GM12878 (cell line): ENCODE measurements around the gene ZDHHC14. TPM values are rescaled to one million over a fixed set of nuclear protein-coding genes. Genes with fewer than 3 reads are reported as not detected.
A peak's percentile ranks its signal among the peaks of the same experiment; 100 is the strongest.

Source experiments
- ATAC-seq: fragments of 200-7000 bp; cut with Tn5 transposase; 3 replicates; pipeline ENCODE4 v1.9.1; 2020; ENCODE audit warnings: mild to moderate bottlenecking, moderate library complexity
- BruUV-seq: library from RNA; stranded (reverse); fragments of 400-500 nt; replicated peaks from 2 replicates; lab custom pipeline; 2021; lab: Mats Ljungman, UMichigan
- CTCF ChIA-PET: fragments of 300-600 bp; sonication (Branson Sonifier 250); formaldehyde crosslinking; extraction: SDS; loops from one replicate; lab custom pipeline; 2021; ENCODE audit warnings: inconsistent platforms; lab: Yijun Ruan, JAX
- POLR2A ChIA-PET: fragments of 350-600 bp; formaldehyde crosslinking; extraction: SDS; loops from one replicate; lab custom pipeline; 2021; ENCODE audit warnings: inconsistent platforms; lab: Charles Lee
- RAD21 ChIA-PET: fragments of 300-600 bp; sonication (Branson Sonifier 250); formaldehyde crosslinking; loops from one replicate; lab custom pipeline; 2023; ENCODE audit warnings: antibody characterized with exemption; ENCODE audit not compliant: unreplicated experiment; lab: Charles Lee
- SMC1A ChIA-PET: fragments of 300-600 bp; sonication (Branson Sonifier 250); formaldehyde crosslinking; loops from one replicate; lab custom pipeline; 2023; ENCODE audit not compliant: unreplicated experiment, uncharacterized antibody; lab: Charles Lee
- DNase-seq: peaks from one replicate; pipeline ENCODE4 v3.0.0-alpha.2; 2011; ENCODE audit warnings: low read depth, low spot score
- FAIRE-seq: peaks from 3 replicates; lab custom pipeline; 2011; peaks lifted over from hg19 to GRCh38; lab: Jason Lieb, UNC
- H2AFZ ChIP-seq: 2 replicates; pipeline ENCODE4 v1.6.0; 2011; ENCODE audit warnings: low read depth, low read length, control low read depth; ENCODE audit not compliant: control insufficient read depth
- H3K27ac ChIP-seq: 2 replicates; pipeline ENCODE4 v1.5.1; 2011; ENCODE audit warnings: control low read depth; ENCODE audit not compliant: control insufficient read depth, insufficient read depth
- H3K27me3 ChIP-seq, 2 experiments: replicated peaks in 1 of 2; 2 replicates each; pipeline versions ENCODE4 v1.6.0 to v1.6.1; 2011; ENCODE audit warnings: low read length in 1 of 2; ENCODE audit not compliant: control insufficient read depth in 2 of 2, insufficient read depth in 2 of 2
- H3K36me3 ChIP-seq, 2 experiments: 2 replicates each; pipeline ENCODE4 v1.5.1; 2011; ENCODE audit warnings: low read length in 1 of 2; ENCODE audit not compliant: control insufficient read depth in 2 of 2, insufficient read depth in 2 of 2
- H3K4me1 ChIP-seq: 2 replicates; pipeline ENCODE4 v1.6.1; 2011; ENCODE audit warnings: mild to moderate bottlenecking, low read length, moderate library complexity, mixed read lengths; ENCODE audit not compliant: control insufficient read depth, insufficient read depth
- H3K4me2 ChIP-seq: 2 replicates; pipeline ENCODE4 v1.6.0; 2011; ENCODE audit warnings: control low read depth; ENCODE audit not compliant: control insufficient read depth, insufficient read depth
- H3K4me3 ChIP-seq: fragments of 200-600 bp; sonication (generic); 2 replicates; pipeline ENCODE4 v1.5.1; 2016
- H3K79me2 ChIP-seq: 2 replicates; pipeline ENCODE4 v1.6.0; 2011; ENCODE audit warnings: low read length; ENCODE audit not compliant: control insufficient read depth, insufficient read depth
- H3K9ac ChIP-seq: 2 replicates; pipeline ENCODE4 v1.8.0; 2011; ENCODE audit warnings: low read length, control low read depth, mixed read lengths; ENCODE audit not compliant: control insufficient read depth, insufficient read depth
- H3K9me3 ChIP-seq: replicated peaks from 3 replicates; pipeline ENCODE4 v1.5.1; 2011; ENCODE audit warnings: mild to moderate bottlenecking, low read length; ENCODE audit not compliant: control insufficient read depth, insufficient read depth
- H4K20me1 ChIP-seq: 2 replicates; pipeline ENCODE4 v1.6.0; 2011; ENCODE audit not compliant: control insufficient read depth, insufficient read depth
- SMAD5 ChIP-seq: IDR thresholded peaks from 2 replicates; pipeline ENCODE4 v1.6.1; 2016; ENCODE audit warnings: antibody characterized with exemption, low read depth
- SREBF1 ChIP-seq: IDR thresholded peaks from 2 replicates; pipeline ENCODE4 v1.6.1; 2012; ENCODE audit warnings: mild to moderate bottlenecking, low read length
- WGBS: methylation state at CpG from one replicate; pipeline ENCODE4 v1.1.6; 2016; ENCODE audit warnings: low lambda C conversion rate; ENCODE audit not compliant: insufficient replicate concordance, insufficient coverage; ENCODE audit errors: missing lambda C conversion rate; 5-methylcytosine and 5-hydroxymethylcytosine counted together
- in situ Hi-C: fragments of 300-500 bp; cut with MboI; formaldehyde crosslinking; loops from 9 replicates; pipeline ENCODE4 v1.14.3; 2018; ENCODE audit warnings: mixed read lengths
- intact Hi-C: fragments of 100-400 bp; cut with micrococcal nuclease; formaldehyde crosslinking; loops from one replicate; pipeline ENCODE4 v1.14.2; 2022; ENCODE audit not compliant: unreplicated experiment
- polyA plus RNA-seq, 11 experiments: library from polyadenylated mRNA; depleted of rRNA in 4 of 11; unstranded in 6 of 11; stranded (reverse) in 5 of 11; fragments of >200 nt; fragmentation: Nextera tagmentation in 4 of 11; fragmentation: Illumina TruSeq in 1 of 11; extraction: Ambion mirVana in 4 of 11; extraction: Trizol in 1 of 11; gene quantifications; 1 replicate in 1 of 11; 2 replicates in 10 of 11; pipeline versions ENCODE4 v1.2.1 to v1.2.3, GENCODE V29; 2011 to 2016; ENCODE audit warnings: inconsistent platforms in 2 of 11, missing spikeins in 2 of 11, low read depth in 1 of 11
- total RNA-seq, 4 experiments: library from RNA; depleted of rRNA in 3 of 4; stranded (reverse); fragments of >200 nt in 3 of 4; fragmentation: Illumina TruSeq in 1 of 4; extraction: Trizol in 1 of 4; gene quantifications; 2 replicates each; pipeline versions ENCODE4 v1.2.1 to v1.2.3, GENCODE V29; 2013 to 2021
- TF ChIP-seq, protein P1 (sequence below): fragments of 150-350 bp; IDR thresholded peaks from 2 replicates; pipeline ENCODE4 v1.6.1; 2016; ENCODE audit warnings: low read depth, low read length
- TF ChIP-seq, protein P2 (sequence below): fragments of 450-650 bp; IDR thresholded peaks from 2 replicates; pipeline ENCODE4 v1.6.1; 2016; ENCODE audit warnings: mild to moderate bottlenecking
- TF ChIP-seq, protein P3 (sequence below): IDR thresholded peaks from 2 replicates; pipeline ENCODE4 v1.6.1; 2012; ENCODE audit warnings: mild to moderate bottlenecking, low read depth, low read length

Gene ZDHHC14
- total and polyA plus RNA-seq, 10 of the 15 experiments (the other 5 are each of a cell fraction or from before 2014, with no cell fraction given): 0.15 to 16.0 (median 0.76) TPM; not detected in 1

DNA sequence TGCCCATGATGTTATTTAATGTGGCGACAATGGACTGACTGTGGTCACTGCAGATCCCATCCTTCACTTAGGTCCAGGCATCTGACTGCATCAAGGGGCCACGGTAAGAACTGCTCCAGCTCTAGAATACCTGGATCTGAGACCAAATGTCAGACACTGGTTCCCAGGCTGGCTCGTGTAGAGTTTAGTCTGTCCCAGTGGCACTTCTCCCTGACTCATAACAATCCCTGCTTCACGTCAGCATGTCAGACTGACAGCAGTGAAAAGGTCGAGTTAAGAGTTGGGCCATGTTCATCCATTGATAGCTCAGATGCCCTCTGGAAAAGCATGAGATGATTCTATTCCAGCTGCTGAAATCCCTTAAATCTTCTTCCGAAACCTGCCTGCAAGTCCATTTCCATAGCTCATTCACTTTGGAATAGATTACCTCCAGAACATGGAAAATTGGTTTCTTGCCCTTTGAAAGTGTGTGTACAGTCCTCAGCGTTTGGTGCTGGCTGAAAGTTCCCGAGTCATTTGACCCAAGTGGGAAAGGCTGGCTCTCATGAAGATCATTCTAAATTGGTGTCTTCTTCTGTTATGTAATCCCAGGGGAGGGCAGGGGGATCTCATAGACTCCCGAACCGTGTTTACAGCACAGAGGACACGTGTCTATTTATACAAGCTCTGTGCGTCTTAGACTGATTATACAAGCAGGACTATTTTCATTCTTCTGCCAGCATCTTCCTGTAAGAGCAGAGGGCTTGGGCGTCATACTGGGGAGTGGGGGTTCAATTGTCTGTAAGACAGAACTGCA lies 160.8 kb downstream of the ZDHHC14 start:
- ATAC-seq (no peak), FAIRE-seq (no peak), DNase-seq (no peak)
- Histone ChIP-seq H3K79me2 (no peaks in the 10 kb centered on the region), H3K9me3 (no peaks in the 10 kb centered on the region; the same call in 2 of the 3 replicates), H3K27me3 (no peaks in the 10 kb centered on the region), H3K9ac (no peak overlapping the region), H3K36me3 (peaks cover 0 to 5% of the 10 kb centered on the region in 2 experiments; a peak in 2 of 4 replicates), H2AFZ (no peak overlapping the region), H3K4me3 (no peak overlapping the region), H3K27ac (no peak overlapping the region), H3K4me2 (no peak overlapping the region), H4K20me1 (no peaks in the 10 kb centered on the region), H3K4me1 (no peaks in the 10 kb centered on the region)
- in situ Hi-C loops (no loop called here), intact Hi-C loops (no loop called here)
- BruUV-seq: no TSS peak
- TF ChIP-seq, protein P1, sequence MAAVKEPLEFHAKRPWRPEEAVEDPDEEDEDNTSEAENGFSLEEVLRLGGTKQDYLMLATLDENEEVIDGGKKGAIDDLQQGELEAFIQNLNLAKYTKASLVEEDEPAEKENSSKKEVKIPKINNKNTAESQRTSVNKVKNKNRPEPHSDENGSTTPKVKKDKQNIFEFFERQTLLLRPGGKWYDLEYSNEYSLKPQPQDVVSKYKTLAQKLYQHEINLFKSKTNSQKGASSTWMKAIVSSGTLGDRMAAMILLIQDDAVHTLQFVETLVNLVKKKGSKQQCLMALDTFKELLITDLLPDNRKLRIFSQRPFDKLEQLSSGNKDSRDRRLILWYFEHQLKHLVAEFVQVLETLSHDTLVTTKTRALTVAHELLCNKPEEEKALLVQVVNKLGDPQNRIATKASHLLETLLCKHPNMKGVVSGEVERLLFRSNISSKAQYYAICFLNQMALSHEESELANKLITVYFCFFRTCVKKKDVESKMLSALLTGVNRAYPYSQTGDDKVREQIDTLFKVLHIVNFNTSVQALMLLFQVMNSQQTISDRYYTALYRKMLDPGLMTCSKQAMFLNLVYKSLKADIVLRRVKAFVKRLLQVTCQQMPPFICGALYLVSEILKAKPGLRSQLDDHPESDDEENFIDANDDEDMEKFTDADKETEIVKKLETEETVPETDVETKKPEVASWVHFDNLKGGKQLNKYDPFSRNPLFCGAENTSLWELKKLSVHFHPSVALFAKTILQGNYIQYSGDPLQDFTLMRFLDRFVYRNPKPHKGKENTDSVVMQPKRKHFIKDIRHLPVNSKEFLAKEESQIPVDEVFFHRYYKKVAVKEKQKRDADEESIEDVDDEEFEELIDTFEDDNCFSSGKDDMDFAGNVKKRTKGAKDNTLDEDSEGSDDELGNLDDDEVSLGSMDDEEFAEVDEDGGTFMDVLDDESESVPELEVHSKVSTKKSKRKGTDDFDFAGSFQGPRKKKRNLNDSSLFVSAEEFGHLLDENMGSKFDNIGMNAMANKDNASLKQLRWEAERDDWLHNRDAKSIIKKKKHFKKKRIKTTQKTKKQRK: no peak
- TF ChIP-seq SREBF1 (no peak), SMAD5 (no peak)
- TF ChIP-seq, protein P2, sequence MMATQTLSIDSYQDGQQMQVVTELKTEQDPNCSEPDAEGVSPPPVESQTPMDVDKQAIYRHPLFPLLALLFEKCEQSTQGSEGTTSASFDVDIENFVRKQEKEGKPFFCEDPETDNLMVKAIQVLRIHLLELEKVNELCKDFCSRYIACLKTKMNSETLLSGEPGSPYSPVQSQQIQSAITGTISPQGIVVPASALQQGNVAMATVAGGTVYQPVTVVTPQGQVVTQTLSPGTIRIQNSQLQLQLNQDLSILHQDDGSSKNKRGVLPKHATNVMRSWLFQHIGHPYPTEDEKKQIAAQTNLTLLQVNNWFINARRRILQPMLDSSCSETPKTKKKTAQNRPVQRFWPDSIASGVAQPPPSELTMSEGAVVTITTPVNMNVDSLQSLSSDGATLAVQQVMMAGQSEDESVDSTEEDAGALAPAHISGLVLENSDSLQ: peak; percentile 28; the same call in 1 of the 2 replicates
- TF ChIP-seq, protein P3, sequence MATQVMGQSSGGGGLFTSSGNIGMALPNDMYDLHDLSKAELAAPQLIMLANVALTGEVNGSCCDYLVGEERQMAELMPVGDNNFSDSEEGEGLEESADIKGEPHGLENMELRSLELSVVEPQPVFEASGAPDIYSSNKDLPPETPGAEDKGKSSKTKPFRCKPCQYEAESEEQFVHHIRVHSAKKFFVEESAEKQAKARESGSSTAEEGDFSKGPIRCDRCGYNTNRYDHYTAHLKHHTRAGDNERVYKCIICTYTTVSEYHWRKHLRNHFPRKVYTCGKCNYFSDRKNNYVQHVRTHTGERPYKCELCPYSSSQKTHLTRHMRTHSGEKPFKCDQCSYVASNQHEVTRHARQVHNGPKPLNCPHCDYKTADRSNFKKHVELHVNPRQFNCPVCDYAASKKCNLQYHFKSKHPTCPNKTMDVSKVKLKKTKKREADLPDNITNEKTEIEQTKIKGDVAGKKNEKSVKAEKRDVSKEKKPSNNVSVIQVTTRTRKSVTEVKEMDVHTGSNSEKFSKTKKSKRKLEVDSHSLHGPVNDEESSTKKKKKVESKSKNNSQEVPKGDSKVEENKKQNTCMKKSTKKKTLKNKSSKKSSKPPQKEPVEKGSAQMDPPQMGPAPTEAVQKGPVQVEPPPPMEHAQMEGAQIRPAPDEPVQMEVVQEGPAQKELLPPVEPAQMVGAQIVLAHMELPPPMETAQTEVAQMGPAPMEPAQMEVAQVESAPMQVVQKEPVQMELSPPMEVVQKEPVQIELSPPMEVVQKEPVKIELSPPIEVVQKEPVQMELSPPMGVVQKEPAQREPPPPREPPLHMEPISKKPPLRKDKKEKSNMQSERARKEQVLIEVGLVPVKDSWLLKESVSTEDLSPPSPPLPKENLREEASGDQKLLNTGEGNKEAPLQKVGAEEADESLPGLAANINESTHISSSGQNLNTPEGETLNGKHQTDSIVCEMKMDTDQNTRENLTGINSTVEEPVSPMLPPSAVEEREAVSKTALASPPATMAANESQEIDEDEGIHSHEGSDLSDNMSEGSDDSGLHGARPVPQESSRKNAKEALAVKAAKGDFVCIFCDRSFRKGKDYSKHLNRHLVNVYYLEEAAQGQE: no peak
- ChIA-PET POLR2A (interaction anchor here (0.6 to 1.7 kb wide), 2 partner anchors 28 to 117 kb away, joined by 3 to 4 read pairs; no protein-coding TSS in a partner anchor), RAD21 (interaction anchor here (0.6 to 1.1 kb wide), 2 partner anchors 21 to 62 kb away, joined by 3 to 4 read pairs; no protein-coding TSS in a partner anchor), CTCF (interaction anchor here (1.4 to 2.4 kb wide), 2 partner anchors 12 to 79 kb away, joined by 3 to 8 read pairs; no protein-coding TSS in a partner anchor), SMC1A (interaction anchor here (0.7 to 1.9 kb wide), 8 partner anchors 9 to 79 kb away, joined by 3 to 8 read pairs (median 3); no protein-coding TSS in a partner anchor)
- WGBS: 27% methylated on average over 13 of the region's 13 CpGs
